Measurements from ENCODE around the gene GNAZ. TPM values are rescaled to one million over a fixed set of nuclear protein-coding genes. Genes with fewer than 3 reads are reported as not detected.

Gene GNAZ
- total RNA-seq, 1 experiment from 2014 or later, result 11.1 TPM

GRCh38 chr22:23127788-23128187, 57.5 kb downstream of the GNAZ start (continued):
- TF ChIP-seq, protein P1, sequence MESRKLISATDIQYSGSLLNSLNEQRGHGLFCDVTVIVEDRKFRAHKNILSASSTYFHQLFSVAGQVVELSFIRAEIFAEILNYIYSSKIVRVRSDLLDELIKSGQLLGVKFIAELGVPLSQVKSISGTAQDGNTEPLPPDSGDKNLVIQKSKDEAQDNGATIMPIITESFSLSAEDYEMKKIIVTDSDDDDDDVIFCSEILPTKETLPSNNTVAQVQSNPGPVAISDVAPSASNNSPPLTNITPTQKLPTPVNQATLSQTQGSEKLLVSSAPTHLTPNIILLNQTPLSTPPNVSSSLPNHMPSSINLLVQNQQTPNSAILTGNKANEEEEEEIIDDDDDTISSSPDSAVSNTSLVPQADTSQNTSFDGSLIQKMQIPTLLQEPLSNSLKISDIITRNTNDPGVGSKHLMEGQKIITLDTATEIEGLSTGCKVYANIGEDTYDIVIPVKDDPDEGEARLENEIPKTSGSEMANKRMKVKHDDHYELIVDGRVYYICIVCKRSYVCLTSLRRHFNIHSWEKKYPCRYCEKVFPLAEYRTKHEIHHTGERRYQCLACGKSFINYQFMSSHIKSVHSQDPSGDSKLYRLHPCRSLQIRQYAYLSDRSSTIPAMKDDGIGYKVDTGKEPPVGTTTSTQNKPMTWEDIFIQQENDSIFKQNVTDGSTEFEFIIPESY (IDR thresholded peaks at IDR 0.05; ENCODE audit: extremely low read depth, insufficient replicate concordance, low read length), result no peak
- no peak for TF ChIP-seq JUND (IDR thresholded peaks at IDR 0.05)
- no peak for TF ChIP-seq ELF1 (IDR thresholded peaks at IDR 0.05; ENCODE audit: borderline replicate concordance, low read depth)
- no peak for TF ChIP-seq REST (IDR thresholded peaks at IDR 0.05; ENCODE audit: low read depth)
- no peak for TF ChIP-seq ZNF274 (IDR thresholded peaks at IDR 0.05; ENCODE audit: low read depth, low read length)

DNA sequence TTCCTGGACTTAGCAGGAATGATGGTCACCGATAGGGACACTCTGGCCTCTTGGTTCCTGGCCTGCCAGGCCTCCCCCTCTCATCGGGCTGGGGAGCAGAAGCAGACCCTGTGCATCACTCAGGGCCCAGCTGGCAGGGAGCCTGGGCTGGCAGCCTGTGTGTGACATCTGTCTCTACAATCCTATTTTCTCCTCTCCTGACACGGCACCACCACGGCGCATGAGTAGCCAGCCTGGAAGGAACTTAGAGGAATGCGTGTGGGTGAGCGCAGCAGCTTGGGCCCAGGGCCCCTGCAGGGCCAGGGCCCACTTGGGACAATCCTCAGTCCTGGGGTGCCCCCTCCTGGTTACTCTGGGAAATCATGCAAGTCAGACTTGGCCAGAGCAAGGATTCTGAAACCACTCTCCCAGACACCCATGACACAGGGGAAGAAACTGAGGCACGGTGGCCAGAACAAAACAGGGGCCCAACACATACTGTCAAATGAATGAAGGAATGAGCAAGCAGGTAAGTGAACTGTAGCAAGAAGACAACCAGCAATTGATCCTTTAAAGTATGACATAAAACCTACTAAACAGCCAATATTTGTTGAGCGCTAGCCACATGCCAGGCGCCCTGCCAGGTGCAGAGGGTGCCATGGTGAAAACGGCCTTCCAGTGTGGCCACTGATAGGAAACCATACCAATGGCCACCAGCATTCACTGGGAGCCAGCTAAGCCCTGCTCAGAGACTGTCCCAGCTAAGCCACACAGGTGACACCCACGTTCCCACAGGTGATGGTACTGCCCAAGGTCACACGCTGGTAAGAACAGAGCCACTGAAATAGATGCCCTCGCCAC, 58.2 kb downstream of the GNAZ start:
- POLR2A ChIA-PET, result interaction anchor here (1.1 kb wide), 1 partner anchor 169 kb away, joined by 3 read pairs; no protein-coding TSS in a partner anchor
- CTCF ChIA-PET, result interaction anchor here (0.7 to 5.7 kb wide), 5 partner anchors 9 to 359 kb away, joined by 3 to 174 read pairs (median 5); no protein-coding TSS in a partner anchor
- no peak overlapping the region for H3K4me2 ChIP-seq (ENCODE audit: low read length)
- DNase-seq (ENCODE audit: low read depth, low spot score) (peak; percentile 59), ATAC-seq (peak; percentile 92)
- no TSS peak for BruUV-seq (replicated peaks)
- intact Hi-C loops (cut with micrococcal nuclease), result loop anchor here (1.0 kb wide), 1 partner anchor 169 kb away; no protein-coding TSS in a partner anchor
- no peaks in the 10 kb centered on the region for H3K9me2 ChIP-seq (ENCODE audit: insufficient read depth)
- no peak overlapping the region for H3K4me3 ChIP-seq (replicated peaks in 1 of 2; ENCODE audit: low read depth in 1 of 2, low read length in 2 of 2)
- no peaks in the 10 kb centered on the region for H3K79me2 ChIP-seq (ENCODE audit: insufficient read depth, low read length)
- H3K4me1 ChIP-seq (ENCODE audit: control insufficient read depth in 1 of 2, insufficient read depth in 2 of 2, low read length in 2 of 2), result 0 out of 4 replicates have a peak, but pooled peaks cover 0 to 2% of the 10 kb centered on the region in 2 experiments
- no peaks in the 10 kb centered on the region for H3K9me3 ChIP-seq (ENCODE audit: control insufficient read depth in 1 of 2, insufficient read depth in 1 of 2, low read depth in 1 of 2, low read length in 2 of 2)
- RAD21 ChIA-PET (ENCODE audit: low non-redundant PET in 1 of 2, low total read pairs in 2 of 2, uncharacterized antibody in 2 of 2, unreplicated experiment in 2 of 2), result interaction anchor here (0.6 to 2.8 kb wide), 4 partner anchors 169 to 173 kb away, joined by 3 to 23 read pairs (median 13); no protein-coding TSS in a partner anchor
- no peaks in the 10 kb centered on the region for H4K20me1 ChIP-seq (ENCODE audit: insufficient read depth)
- TF ChIP-seq RAD21 (IDR thresholded peaks at IDR 0.05; ENCODE audit: low read depth) (peak; percentile 88), CTCF (IDR thresholded peaks at IDR 0.05 in 2 of 3, conservative IDR thresholded peaks at IDR 0.05 in 1 of 3; ENCODE audit: borderline replicate concordance in 1 of 3, insufficient read depth in 1 of 3, low read depth in 2 of 3, low read length in 2 of 3) (peak; percentile 72 to 96 (median 86)), TCF7L2 (IDR thresholded peaks at IDR 0.05; ENCODE audit: borderline replicate concordance, extremely low read depth, insufficient read depth, insufficient read length) (no peak)
- no peak overlapping the region for H2AFZ ChIP-seq (ENCODE audit: low read depth, low read length, poor library complexity, severe bottlenecking)
- H3K27ac ChIP-seq (ENCODE audit: low read depth, low read length), result no peak overlapping the region
- no peaks in the 10 kb centered on the region for H3K27me3 ChIP-seq (ENCODE audit: insufficient read depth, low read length)
- H3K9ac ChIP-seq (ENCODE audit: low read length), result no peak overlapping the region
- no peaks in the 10 kb centered on the region for H3K36me3 ChIP-seq (ENCODE audit: control insufficient read depth in 1 of 2, insufficient read depth in 2 of 2, low read length in 2 of 2)

All from HCT116 (cell line).